GM18507 (cell line): ENCODE measurements around the gene SURF1.
"Not testable (repeated sequence)": the region's sequence is repeated elsewhere in the genome, so short reads cannot be mapped to it uniquely, and the experiment has no call there.

ENCODE experiments used
- DNase-seq: peaks from one replicate; pipeline ENCODE4 v3.0.0; 2011; ENCODE audit warnings: low read depth; ENCODE audit not compliant: insufficient read length; ENCODE audit errors: extremely low spot score
- FAIRE-seq: peaks from 2 replicates; lab custom pipeline; 2011; peaks lifted over from hg19 to GRCh38; lab: Jason Lieb, UNC

The SURF1 gene

GRCh38 chr9:133348718-133349573, 7.3 kb downstream of the SURF1 start:
- FAIRE-seq, result no peak
- DNase-seq, result no peak

DNA sequence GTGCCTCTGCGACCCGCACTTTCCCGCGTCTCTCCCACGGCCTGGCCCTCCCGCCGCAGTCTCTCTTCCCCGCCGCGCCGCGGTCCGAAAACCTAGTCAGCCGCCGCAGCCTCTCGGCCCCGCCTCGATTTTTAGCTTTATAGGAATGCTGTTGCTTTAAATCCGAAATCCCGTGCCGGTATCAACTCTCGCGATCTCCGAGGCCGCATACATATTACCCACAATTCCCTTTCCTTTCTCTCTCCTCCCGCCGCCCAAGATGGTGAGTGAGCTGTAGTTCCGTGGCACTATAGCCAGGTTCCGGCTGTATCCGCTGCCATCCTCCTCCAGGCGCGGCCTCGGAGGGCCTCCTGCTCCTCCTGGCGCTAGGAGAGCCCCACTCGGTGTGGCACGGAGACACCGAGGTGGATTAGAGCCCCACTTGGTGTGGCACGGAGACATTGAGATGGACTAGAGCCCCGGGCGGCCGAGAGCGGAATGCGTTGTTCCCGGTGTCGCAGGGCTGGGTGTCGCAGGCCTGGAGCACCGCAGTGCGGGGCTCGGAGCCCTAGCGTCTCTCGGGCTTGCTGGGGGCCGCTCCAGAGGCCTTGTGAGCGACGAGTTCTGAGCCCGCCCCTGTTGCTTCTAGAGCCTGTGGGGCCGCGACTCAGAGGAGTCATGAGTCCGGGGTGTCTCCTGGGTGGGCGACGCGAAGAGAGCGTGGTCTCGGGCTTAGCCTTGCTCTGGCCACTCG, 8.1 kb downstream of the SURF1 start, which contains the start of the genes MED22 and RPL7A:
MED22 (minus strand) TSS at position 147 of the 733 bp plus-strand sequence. CDS start 1,469 bp downstream, outside the sequence.
RPL7A (plus strand) TSS at position 234 of the 733 bp plus-strand sequence; CDS start at position 260, 26 bp downstream.
- peak; percentile 91 for FAIRE-seq
- DNase-seq, result peak; percentile 89

- FAIRE-seq, result no peak
- DNase-seq, result peak; percentile 40
Measured at GRCh38 chr9:133347515-133347984, 8.7 kb downstream of the SURF1 start.

DNA sequence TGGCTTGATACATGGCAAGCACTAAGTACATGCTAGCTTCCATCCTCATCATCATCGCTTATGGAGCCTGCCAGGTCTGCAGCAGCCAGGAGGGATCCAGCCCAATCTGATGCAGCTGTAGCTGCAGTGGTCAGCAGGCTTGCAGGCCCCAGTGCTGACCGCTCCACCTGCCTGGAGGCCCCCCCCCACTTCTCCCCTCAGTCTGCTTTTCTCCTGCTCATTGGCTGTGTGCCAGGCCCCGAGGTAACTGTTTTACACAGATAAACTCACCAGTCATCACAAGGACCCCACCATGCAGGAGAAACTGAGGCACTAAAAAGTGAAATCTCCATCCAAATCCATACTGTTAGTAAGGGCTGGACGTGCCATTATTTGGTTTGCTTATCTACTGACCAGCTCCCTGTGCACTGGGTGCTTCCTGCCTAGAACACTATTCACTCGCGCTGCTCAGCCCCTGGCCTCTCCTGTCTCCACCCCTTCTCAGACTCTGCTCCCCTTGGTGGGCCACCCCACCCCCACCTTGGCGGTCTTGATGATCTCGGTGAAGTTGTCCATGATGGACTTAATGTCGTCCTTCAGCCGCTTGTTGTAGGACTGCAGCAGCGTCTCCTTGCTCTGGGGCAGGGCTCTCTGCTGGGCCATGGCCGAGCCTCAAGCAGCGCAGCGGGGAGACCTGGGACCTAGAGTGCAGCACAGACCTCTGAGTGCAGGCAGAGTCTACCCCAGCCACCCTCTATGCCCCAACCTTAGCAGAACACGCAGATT, 10.1 kb downstream of the SURF1 start:
- DNase-seq (no peak), FAIRE-seq (no peak)

GRCh38 chr9:133345596-133345995, 10.7 kb downstream of the SURF1 start:
- DNase-seq, result no peak
- FAIRE-seq, result no peak

- DNase-seq (no peak), FAIRE-seq (no peak)
Measured at GRCh38 chr9:133344979-133345378, 11.3 kb downstream of the SURF1 start.

DNA sequence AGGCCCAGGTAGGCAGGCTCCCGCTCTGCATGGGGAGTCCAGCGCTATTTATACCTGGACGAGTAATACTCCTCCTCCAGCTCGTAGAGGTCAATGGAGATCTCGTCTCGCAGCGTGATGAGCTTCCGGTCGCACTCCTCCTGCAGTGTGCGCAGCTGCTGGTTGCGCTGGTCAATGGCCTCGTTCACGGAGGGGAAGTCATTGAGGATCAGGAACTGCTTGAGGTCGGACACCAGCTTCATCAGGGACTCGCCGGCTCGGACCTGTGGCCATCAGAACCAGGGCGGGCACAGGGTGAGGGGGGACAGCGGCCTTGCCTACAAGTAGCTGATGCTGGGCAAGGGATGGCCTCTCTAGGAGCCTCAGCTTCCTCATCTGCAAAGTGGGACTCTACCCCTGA, 12.2 kb downstream of the SURF1 start:
- FAIRE-seq (no peak), DNase-seq (no peak)

DNA sequence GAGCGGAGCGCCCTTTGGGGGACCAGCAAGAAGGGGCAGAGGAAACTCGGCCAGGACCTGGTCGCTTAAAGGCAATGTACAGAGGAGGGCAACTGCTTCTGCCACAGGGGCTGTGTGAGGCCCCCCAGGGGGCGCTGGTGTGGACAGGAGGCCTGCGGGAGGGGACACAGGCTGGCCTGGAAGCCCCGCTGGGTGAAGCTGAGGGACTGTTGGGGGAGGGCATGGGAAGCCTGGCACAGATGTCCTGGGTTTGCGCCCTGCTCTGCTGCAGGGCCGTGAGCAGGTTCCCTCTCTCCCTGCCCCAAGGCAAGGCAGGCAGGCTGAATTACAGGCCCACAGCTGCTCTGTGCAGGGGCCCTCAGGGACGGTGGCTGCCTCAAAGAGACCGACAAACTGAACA, 13.7 kb downstream of the SURF1 start:
- DNase-seq (no peak), FAIRE-seq (no peak)

GRCh38 chr9:133342069-133342406, 14.2 kb downstream of the SURF1 start:
- FAIRE-seq (no peak), DNase-seq (no peak)

DNA sequence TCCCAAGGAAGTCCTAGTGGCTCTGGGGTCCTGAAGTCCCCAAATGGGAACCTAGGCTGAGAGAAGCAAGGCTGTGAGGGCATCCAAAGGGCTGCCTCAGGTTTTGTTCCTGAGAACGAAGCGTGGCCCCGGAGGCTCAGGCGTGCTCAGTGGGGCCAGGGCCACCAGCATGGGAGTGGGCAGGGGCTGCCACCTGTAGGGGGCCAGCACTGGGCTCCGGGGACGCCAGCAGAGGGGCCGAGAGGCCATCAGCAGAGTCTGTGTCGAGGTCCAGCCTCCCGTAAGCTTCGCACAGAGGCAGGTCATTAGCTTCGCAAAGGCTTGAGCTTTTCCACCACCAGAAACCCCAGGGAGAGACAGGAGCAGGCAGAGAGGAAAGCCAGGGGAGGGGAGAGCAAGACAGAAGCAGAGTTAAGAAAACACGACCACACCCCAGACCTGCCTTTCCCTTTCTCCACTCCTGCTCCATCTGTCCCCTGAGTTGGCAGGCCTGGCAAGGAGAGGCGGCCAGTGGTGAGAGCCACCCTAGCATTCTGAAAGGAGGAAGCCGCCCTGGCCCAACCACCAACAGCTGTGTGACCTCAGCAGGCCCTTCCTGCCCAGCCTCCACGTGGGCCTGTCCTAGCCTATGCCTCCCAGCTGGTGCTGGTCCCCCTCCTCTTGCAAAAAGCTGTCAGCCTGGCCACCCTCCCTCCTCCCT, 14.8 kb downstream of the SURF1 start:
- FAIRE-seq (no peak), DNase-seq (no peak)

- FAIRE-seq, result no peak
- no peak for DNase-seq
Measured at GRCh38 chr9:133340916-133341315, 15.4 kb downstream of the SURF1 start.

DNA sequence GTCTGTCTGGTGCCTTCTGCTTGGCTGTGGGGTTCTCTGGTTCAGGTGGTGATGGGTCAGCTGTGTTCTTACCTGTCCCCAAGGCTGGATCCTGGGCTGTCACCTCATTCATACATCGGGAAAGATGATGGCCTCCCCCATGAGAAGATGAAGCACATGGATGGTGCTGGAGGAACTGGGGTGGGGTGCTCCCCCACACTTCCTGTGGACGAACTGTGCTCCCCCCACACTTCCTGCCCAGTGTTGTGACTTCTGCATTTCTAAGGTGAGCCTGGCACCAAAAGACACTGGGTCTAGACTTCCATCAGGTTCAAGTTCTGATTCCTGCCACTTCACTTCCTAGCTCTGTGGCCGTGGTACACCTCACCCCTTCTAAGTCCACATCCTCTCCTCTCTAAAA, 16.0 kb downstream of the SURF1 start:
- FAIRE-seq (no peak), DNase-seq (no peak)

- no peak for DNase-seq
- FAIRE-seq, result no peak
Measured at GRCh38 chr9:133339641-133340040, 16.6 kb downstream of the SURF1 start.

DNA sequence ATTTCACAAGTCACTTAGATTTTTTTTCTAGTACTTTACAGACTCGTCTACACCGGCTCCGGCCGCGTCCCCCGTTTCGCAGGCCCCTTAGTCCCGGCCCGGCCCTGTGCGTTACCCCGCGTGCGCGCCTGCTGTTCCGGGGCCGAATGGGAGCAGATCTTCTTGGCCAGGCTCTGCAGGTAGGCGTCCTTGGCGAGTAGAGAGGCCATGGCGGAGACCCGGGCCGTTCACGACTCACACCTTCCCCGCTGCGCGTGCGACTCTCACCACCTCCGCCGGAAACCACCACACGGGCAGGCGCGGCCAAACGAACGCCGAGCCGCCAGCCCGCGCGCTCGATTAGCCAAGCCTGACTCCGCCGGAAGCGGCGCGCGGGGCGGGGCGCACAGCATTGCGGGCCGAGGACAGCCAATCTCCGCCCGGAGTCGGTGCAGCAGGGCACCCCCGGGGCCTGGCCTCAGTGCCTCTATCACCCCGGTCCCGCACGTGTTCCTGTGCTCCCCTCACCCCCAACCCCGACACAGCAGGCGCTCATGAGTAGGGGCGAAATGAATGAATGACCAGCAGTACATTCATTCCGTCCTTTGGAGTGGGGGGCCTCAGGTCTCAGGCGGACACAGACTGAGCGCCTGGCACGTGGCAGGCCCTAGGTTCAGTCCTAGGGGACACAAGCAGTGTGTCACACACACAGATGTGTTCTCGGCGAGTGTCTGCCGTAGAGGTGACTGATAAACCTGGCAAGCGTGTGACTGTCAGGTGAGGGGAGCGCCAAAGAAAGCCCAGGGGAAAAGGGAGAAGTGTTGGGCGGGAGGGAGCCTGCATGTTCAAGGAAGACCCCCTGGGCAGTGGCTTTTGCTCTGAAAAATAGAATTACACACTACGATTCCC, 20.1 kb downstream of the SURF1 start, which contains the start of gene SURF6:
SURF6 (minus strand) TSS at position 265 of the 888 bp plus-strand sequence; CDS start at position 209, 56 bp downstream.
- peak; percentile 96 for FAIRE-seq
- peak; percentile 78 for DNase-seq

DNA sequence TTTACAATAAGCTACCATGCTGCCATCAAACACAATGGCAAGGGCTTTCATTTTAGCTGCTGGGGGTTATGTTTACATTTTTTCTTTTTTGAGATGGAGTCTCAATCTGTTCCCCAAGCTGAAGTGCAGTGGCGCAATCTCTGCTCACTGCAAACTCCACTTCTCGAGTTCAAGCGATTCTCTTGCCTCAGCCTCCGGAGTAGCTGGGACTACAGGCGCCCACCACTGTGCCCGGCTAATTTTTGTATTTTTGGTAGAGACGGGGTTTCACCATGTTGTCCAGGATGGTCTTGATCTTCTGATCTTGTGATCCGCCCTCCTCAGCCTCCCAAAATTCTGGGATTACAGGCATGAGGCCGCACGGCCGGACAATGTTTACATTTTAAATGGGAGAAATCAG, 21.4 kb downstream of the SURF1 start:
- FAIRE-seq, result not testable (repeated sequence)

DNA sequence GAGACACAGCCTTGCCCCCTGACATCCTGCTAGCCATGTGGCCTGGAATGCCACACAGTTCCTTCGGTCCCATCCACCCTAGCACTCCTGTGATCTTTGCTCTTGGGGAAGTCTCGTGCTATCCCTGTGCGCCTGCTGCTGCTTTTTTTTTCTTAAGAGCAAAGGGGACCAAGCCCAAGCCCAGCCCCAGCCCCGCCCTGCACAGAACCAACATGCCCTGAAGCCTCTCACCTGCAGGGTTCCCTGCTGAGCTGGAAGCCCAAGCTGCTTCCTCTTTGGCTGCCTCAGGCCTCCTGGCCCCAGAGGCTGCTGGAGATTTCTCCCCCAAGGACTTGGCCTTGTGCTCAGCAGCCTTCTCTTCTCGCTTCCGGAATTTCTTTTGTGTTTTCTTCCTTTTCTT, 22.1 kb downstream of the SURF1 start:
- DNase-seq (no peak), FAIRE-seq (no peak)

More for the DNA sequence above, 21.4 kb downstream of the SURF1 start:
- DNase-seq, result not testable (repeated sequence)

GRCh38 chr9:133333566-133333965, 22.7 kb downstream of the SURF1 start:
- DNase-seq (no peak), FAIRE-seq (no peak)

DNA sequence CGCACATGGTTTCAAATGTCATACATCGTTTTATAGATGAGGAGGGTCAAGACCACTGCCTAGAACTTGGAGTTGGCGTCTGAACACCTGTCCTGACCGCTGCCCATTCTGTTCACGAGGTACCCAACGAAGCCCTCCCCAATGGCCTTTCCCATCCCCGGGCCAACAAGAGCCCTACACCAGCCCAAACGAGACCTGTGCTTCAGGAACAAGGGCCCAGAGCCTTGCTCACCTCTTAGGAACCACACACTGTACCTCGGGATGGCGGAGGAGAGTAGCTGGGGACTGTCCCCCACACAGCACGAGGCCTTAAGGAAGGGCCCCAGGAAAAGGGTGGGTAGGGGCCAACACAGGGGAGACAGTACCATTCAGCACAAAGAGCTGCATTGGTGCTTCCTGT, 23.3 kb downstream of the SURF1 start:
- DNase-seq (no peak), FAIRE-seq (no peak)
